Activated CD8-positive, alpha-beta T cell treated with anti-CD3 and anti-CD28 coated beads for 36 hours (primary cell): ENCODE measurements around the gene MAP6D1. TPM values are rescaled to one million over a fixed set of nuclear protein-coding genes. Genes with fewer than 3 reads are reported as not detected.
"Not testable (repeated sequence)": the region's sequence is repeated elsewhere in the genome, so short reads cannot be mapped to it uniquely, and the experiment has no call there.

Experiments
- ATAC-seq: fragments of 200-7000 bp; cut with Tn5 transposase; one replicate; pipeline ENCODE4 v1.10.0; 2021; ENCODE audit warnings: mild to moderate bottlenecking, moderate library complexity
- CTCF ChIA-PET: fragments of 350-600 bp; sonication (Branson Sonifier 250); formaldehyde crosslinking; loops from one replicate; lab custom pipeline; 2021; ENCODE audit warnings: antibody characterized with exemption; lab: Charles Lee
- POLR2A ChIA-PET: fragments of 350-600 bp; sonication (Branson Sonifier 250); formaldehyde crosslinking; loops from one replicate; lab custom pipeline; 2021; ENCODE audit warnings: antibody characterized with exemption; lab: Charles Lee
- DNase-seq: peaks from one replicate; pipeline ENCODE4 v3.0.0-alpha.2; 2020
- H3K27ac Mint-ChIP-seq: one replicate; pipeline ENCODE4 v1.8.0; 2021; ENCODE audit warnings: mild to moderate bottlenecking, mixed read lengths
- H3K27me3 Mint-ChIP-seq: one replicate; pipeline ENCODE4 v1.8.0; 2021; ENCODE audit warnings: mixed read lengths
- H3K36me3 Mint-ChIP-seq: one replicate; pipeline ENCODE4 v1.8.0; 2021; ENCODE audit warnings: low read depth, mixed read lengths
- H3K4me1 Mint-ChIP-seq: one replicate; pipeline ENCODE4 v1.8.0; 2021; ENCODE audit warnings: low read depth, mixed read lengths
- H3K4me3 Mint-ChIP-seq: one replicate; pipeline ENCODE4 v1.8.0; 2021; ENCODE audit warnings: mild to moderate bottlenecking, moderate library complexity, mixed read lengths
- H3K9me3 Mint-ChIP-seq: one replicate; pipeline ENCODE4 v1.8.0; 2021; ENCODE audit warnings: mixed read lengths
- intact Hi-C: fragments of 100-400 bp; cut with micrococcal nuclease; formaldehyde crosslinking; loops from one replicate; pipeline ENCODE4 v1.10.0; 2022
- total RNA-seq, 2 experiments: library from RNA; stranded (reverse); gene quantifications; one replicate each; pipeline ENCODE4 v1.2.3, GENCODE V29; 2021
- TF ChIP-seq, protein P1 (sequence below): fragments of 200-600 bp; IDR thresholded peaks from one replicate; pipeline ENCODE4 v1.8.0; 2022; ENCODE audit warnings: antibody characterized with exemption, mild to moderate bottlenecking

The MAP6D1 gene
- total RNA-seq, 2 experiments from 2014 or later, result 3.8 to 4.3 TPM

DNA sequence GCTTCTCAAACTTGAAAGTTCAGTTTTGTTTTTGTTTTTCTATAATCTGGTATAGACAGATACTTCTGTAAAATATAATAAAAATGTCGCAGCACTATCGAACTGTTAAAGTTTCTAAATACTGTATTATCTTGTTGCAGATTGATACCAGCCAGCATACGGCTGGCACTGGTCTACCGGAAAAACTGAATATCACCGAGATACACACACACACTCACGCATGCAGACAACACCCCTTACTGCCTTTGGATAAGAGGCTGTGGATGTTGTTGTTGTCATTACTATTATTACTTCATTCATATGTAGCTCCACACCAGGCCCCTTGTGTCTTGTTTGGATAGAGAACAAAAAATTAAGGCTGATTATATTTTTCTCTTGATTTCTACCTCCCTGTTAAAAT lies 32.4 kb downstream of the MAP6D1 start:
- CTCF ChIA-PET, result no interaction called here
- Mint-ChIP-seq H3K4me3 (no peak overlapping the region), H3K9me3 (no peaks in the 10 kb centered on the region), H3K4me1 (no peaks in the 10 kb centered on the region), H3K27me3 (no peaks in the 10 kb centered on the region), H3K27ac (no peak overlapping the region), H3K36me3 (peaks cover 63% of the 10 kb centered on the region)
- intact Hi-C loops, result no loop called here
- POLR2A ChIA-PET, result no interaction called here
- DNase-seq (no peak), ATAC-seq (no peak)
- TF ChIP-seq, protein P1, sequence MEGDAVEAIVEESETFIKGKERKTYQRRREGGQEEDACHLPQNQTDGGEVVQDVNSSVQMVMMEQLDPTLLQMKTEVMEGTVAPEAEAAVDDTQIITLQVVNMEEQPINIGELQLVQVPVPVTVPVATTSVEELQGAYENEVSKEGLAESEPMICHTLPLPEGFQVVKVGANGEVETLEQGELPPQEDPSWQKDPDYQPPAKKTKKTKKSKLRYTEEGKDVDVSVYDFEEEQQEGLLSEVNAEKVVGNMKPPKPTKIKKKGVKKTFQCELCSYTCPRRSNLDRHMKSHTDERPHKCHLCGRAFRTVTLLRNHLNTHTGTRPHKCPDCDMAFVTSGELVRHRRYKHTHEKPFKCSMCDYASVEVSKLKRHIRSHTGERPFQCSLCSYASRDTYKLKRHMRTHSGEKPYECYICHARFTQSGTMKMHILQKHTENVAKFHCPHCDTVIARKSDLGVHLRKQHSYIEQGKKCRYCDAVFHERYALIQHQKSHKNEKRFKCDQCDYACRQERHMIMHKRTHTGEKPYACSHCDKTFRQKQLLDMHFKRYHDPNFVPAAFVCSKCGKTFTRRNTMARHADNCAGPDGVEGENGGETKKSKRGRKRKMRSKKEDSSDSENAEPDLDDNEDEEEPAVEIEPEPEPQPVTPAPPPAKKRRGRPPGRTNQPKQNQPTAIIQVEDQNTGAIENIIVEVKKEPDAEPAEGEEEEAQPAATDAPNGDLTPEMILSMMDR, result no peak

DNA sequence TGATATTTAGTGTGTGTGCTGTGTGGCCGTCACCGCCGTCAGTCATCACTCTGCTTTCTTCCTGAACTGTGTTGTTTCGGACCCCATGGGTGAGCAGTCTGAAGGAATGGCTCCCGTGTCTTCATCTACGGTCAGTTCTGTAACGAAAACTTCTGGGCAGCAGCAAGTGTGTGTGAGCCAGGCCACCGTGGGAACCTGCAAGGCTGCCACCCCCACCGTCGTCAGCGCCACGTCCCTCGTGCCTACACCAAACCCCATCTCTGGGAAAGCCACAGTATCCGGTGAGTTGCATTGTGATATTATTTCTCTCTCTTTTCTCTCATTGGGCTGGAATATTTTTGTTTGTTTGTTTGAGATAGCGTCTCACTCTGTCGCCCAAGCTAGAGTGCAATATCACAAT lies 34.7 kb downstream of the MAP6D1 start:
- Mint-ChIP-seq H3K4me3 (no peak overlapping the region), H3K36me3 (peaks cover 68% of the 10 kb centered on the region), H3K4me1 (no peaks in the 10 kb centered on the region), H3K27ac (no peak overlapping the region), H3K27me3 (no peaks in the 10 kb centered on the region), H3K9me3 (no peaks in the 10 kb centered on the region)
- TF ChIP-seq, protein P1, result no peak
- intact Hi-C loops, result no loop called here
- ATAC-seq (no peak), DNase-seq (no peak)
- POLR2A ChIA-PET, result no interaction called here
- CTCF ChIA-PET, result no interaction called here

DNA sequence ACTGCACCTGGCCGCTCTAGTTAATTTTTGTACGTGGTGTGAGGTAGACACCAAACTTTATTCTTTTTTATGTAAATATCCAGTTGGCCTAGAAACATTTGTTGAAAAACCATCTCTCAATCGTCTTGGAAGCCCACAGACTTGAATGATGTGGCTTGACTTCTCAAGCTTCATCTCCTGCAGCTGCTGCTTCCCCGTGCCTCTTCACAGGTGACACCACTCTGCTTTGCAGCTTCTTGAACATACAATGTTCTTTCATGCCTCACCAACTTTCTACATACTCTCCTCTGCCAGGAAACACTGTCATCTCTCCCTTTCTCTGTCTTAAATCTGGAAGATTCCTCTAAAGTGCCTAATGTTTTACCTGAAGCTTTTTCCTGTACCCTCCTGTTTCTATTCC lies 35.6 kb downstream of the MAP6D1 start:
- Mint-ChIP-seq H3K4me1 (no peaks in the 10 kb centered on the region), H3K4me3 (no peak overlapping the region), H3K27ac (no peak overlapping the region), H3K27me3 (no peaks in the 10 kb centered on the region), H3K9me3 (no peaks in the 10 kb centered on the region), H3K36me3 (peaks cover 68% of the 10 kb centered on the region)
- TF ChIP-seq, protein P1, result no peak
- DNase-seq, result no peak
- POLR2A ChIA-PET, result interaction anchor here (0.7 kb wide), 1 partner anchor 104 kb away, joined by 3 read pairs; no protein-coding TSS in a partner anchor
- no peak for ATAC-seq
- CTCF ChIA-PET, result no interaction called here
- intact Hi-C loops, result no loop called here

DNA sequence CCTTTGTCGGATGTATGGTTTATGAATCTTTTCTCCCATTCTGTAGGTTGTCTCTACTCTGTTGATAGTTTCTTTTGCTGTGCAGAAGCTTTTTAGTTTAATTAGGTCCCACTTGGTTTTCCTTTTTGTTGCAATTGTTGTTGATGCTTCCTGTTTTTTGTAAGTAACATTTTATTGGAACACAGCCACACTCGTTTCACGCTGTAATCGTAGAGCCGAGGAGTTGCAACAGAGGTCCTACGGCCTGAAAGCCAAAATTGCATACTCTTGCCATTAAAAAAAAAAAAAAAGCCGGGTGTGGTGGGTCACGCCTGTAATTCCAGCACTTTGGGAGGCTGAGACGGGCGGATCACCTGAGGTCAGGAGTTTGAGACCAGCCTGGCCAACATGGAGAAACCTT lies 40.9 kb downstream of the MAP6D1 start:
- H3K4me1 Mint-ChIP-seq, ATAC-seq, DNase-seq, H3K9me3 Mint-ChIP-seq, intact Hi-C loops, H3K27me3 Mint-ChIP-seq, H3K27ac Mint-ChIP-seq, CTCF ChIA-PET, POLR2A ChIA-PET, H3K4me3 Mint-ChIP-seq: not testable (repeated sequence)
- peaks cover 69% of the 10 kb centered on the region for H3K36me3 Mint-ChIP-seq

DNA sequence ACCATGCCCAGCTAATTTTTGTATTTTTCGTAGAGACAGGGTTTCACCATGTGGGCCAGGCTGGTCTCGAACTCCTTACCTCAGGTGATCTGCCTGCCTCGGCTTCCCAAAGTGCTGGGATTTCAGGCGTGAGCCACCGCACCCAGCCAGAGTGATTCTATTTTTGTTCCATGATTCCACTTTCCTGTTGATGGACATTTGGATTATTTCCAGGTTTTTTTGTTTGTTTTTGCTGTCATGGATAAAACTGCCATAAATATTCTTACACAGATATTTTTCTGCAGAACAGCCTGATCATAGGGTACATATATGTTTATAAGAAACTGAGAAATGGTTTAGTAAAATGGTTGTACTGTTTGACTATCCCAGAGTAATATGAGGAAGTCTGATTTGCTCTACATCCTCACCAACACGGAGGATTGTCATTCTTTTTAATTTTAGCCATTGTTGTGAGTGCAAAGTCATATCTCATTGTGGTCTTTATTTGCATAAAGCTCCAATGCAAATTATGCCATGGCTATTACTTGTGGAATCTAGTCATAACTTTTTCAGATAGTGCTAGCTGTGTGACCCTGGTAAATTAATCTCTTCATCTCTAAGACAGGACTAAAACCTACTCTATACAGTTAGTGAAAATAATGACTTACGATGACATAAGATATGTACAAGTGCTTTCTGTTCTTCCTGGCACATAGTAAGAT lies 42.7 kb downstream of the MAP6D1 start:
- H3K27ac Mint-ChIP-seq, result no peak overlapping the region
- no peaks in the 10 kb centered on the region for H3K27me3 Mint-ChIP-seq
- CTCF ChIA-PET, result no interaction called here
- peaks cover 72% of the 10 kb centered on the region for H3K36me3 Mint-ChIP-seq
- TF ChIP-seq, protein P1, result no peak
- H3K9me3 Mint-ChIP-seq, result no peaks in the 10 kb centered on the region
- ATAC-seq, result no peak
- no peak for DNase-seq
- POLR2A ChIA-PET, result no interaction called here
- peaks cover 2% of the 10 kb centered on the region for H3K4me1 Mint-ChIP-seq
- intact Hi-C loops, result no loop called here
- no peak overlapping the region for H3K4me3 Mint-ChIP-seq
